Measurements from ENCODE around the gene SEMA5B. TPM values are rescaled to one million over a fixed set of nuclear protein-coding genes. Genes with fewer than 3 reads are reported as not detected.

The SEMA5B gene
- total RNA-seq, 2 experiments from 2014 or later: 0.13 to 2.3 TPM

GRCh38 chr3:123063034-123063433 is 35.5 kb upstream of the SEMA5B start:
- H3K79me2 ChIP-seq (ENCODE audit: insufficient read depth, low read depth, low read length): peaks cover 2% of the 10 kb centered on the region; the same call in 1 of the 2 replicates
- no TSS peak for BruUV-seq (replicated peaks)
- TF ChIP-seq EZH2phosphoT487 (IDR thresholded peaks at IDR 0.05; ENCODE audit: borderline replicate concordance, low read depth, low read length): no peak
- TF ChIP-seq CTCF (conservative IDR thresholded peaks at IDR 0.05; ENCODE audit: low read length): no peak
- H3K4me3 ChIP-seq (ENCODE audit: low read depth, low read length, poor library complexity, severe bottlenecking): no peak overlapping the region
- H4K20me1 ChIP-seq (ENCODE audit: insufficient read depth, low read length): peaks cover 1% of the 10 kb centered on the region; the same call in 1 of the 2 replicates
- no peaks in the 10 kb centered on the region for H3K9me3 ChIP-seq (ENCODE audit: low read length)
- intact Hi-C loops (cut with micrococcal nuclease; ENCODE audit: unreplicated experiment): no loop called here
- no peak for DNase-seq (ENCODE audit: low spot score)
- ChIA-PET CTCF (ENCODE audit: unreplicated experiment) (no interaction called here), POLR2A (no interaction called here)
- no peaks in the 10 kb centered on the region for H3K9me2 ChIP-seq (ENCODE audit: insufficient read depth, low read length)
- no peak overlapping the region for H2AFZ ChIP-seq (ENCODE audit: low read length)
- no peak overlapping the region for H3K4me2 ChIP-seq (ENCODE audit: low read length)
- H3K27ac ChIP-seq (ENCODE audit: low read depth, low read length, poor library complexity, severe bottlenecking): no peak overlapping the region
- H3K4me1 ChIP-seq (ENCODE audit: insufficient read depth, low read length, poor library complexity, severe bottlenecking): peaks cover 3% of the 10 kb centered on the region
- no peaks in the 10 kb centered on the region for H3K36me3 ChIP-seq (ENCODE audit: insufficient read depth, low read length)

- H3K4me1 ChIP-seq (ENCODE audit: insufficient read depth, low read length, poor library complexity, severe bottlenecking): peaks cover 3% of the 10 kb centered on the region
- no peaks in the 10 kb centered on the region for H3K9me2 ChIP-seq (ENCODE audit: insufficient read depth, low read length)
- H3K9me3 ChIP-seq (ENCODE audit: low read length): no peaks in the 10 kb centered on the region
- POLR2A ChIA-PET: interaction anchor here (0.6 kb wide), 1 partner anchor 303 kb away, joined by 3 read pairs; no protein-coding TSS in a partner anchor
- H3K36me3 ChIP-seq (ENCODE audit: insufficient read depth, low read length): no peaks in the 10 kb centered on the region
- no peaks in the 10 kb centered on the region for H3K79me2 ChIP-seq (ENCODE audit: insufficient read depth, low read depth, low read length)
- no peak for DNase-seq (ENCODE audit: low spot score)
- no TSS peak for BruUV-seq (replicated peaks)
- intact Hi-C loops (cut with micrococcal nuclease; ENCODE audit: unreplicated experiment): no loop called here
- no peak for TF ChIP-seq EZH2phosphoT487 (IDR thresholded peaks at IDR 0.05; ENCODE audit: borderline replicate concordance, low read depth, low read length)
- TF ChIP-seq CTCF (conservative IDR thresholded peaks at IDR 0.05; ENCODE audit: low read length): no peak
- H4K20me1 ChIP-seq (ENCODE audit: insufficient read depth, low read length): no peaks in the 10 kb centered on the region; the same call in 1 of the 2 replicates
- CTCF ChIA-PET (ENCODE audit: unreplicated experiment): no interaction called here
- H3K4me3 ChIP-seq (ENCODE audit: low read depth, low read length, poor library complexity, severe bottlenecking): no peak overlapping the region
- no peak overlapping the region for H3K27ac ChIP-seq (ENCODE audit: low read depth, low read length, poor library complexity, severe bottlenecking)
- H3K4me2 ChIP-seq (ENCODE audit: low read length): no peak overlapping the region
- no peak overlapping the region for H2AFZ ChIP-seq (ENCODE audit: low read length)
Measured at GRCh38 chr3:123061856-123062255, 34.3 kb upstream of the SEMA5B start.

DNA sequence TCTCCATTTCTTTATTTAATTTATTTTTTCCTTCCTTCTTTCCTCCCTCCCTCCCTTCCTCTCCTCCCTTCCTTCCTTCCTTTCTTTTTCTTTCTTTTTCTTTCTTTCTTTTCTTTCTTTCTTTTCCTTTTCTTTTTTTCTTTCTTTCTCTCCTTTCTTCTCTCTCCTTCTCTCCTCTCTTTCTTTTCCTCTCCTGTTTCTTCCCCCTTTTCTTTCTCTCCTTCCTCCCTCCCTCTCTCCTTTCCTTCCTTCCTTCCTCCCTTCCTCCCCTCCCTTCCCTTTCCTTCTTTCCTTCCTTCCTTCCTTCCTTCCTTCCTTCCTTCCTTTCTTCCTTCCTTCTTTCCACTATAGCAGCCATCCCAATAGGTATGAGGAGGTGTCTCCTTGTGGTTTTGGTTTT is 32.5 kb upstream of the SEMA5B start:
- Histone ChIP-seq H4K20me1 (ENCODE audit: insufficient read depth, low read length) (no peaks in the 10 kb centered on the region; the same call in 1 of the 2 replicates), H3K4me3 (ENCODE audit: low read depth, low read length, poor library complexity, severe bottlenecking) (no peak overlapping the region), H3K4me1 (ENCODE audit: insufficient read depth, low read length, poor library complexity, severe bottlenecking) (no peaks in the 10 kb centered on the region), H3K9me2 (ENCODE audit: insufficient read depth, low read length) (no peaks in the 10 kb centered on the region), H3K36me3 (ENCODE audit: insufficient read depth, low read length) (no peaks in the 10 kb centered on the region), H3K79me2 (ENCODE audit: insufficient read depth, low read depth, low read length) (no peaks in the 10 kb centered on the region), H3K4me2 (ENCODE audit: low read length) (no peak overlapping the region), H2AFZ (ENCODE audit: low read length) (no peak overlapping the region), H3K27ac (ENCODE audit: low read depth, low read length, poor library complexity, severe bottlenecking) (no peak overlapping the region), H3K9me3 (ENCODE audit: low read length) (no peaks in the 10 kb centered on the region)
- CTCF ChIA-PET (ENCODE audit: unreplicated experiment): no interaction called here
- TF ChIP-seq CTCF (conservative IDR thresholded peaks at IDR 0.05; ENCODE audit: low read length) (no peak), EZH2phosphoT487 (IDR thresholded peaks at IDR 0.05; ENCODE audit: borderline replicate concordance, low read depth, low read length) (no peak)
- intact Hi-C loops (cut with micrococcal nuclease; ENCODE audit: unreplicated experiment): no loop called here
- POLR2A ChIA-PET: no interaction called here
- no peak for DNase-seq (ENCODE audit: low spot score)
- no TSS peak for BruUV-seq (replicated peaks)
